CD4-positive, alpha-beta T cell (primary cell): ENCODE data around the gene TMEM179. TPM values are rescaled to one million over a fixed set of nuclear protein-coding genes. Genes with fewer than 3 reads are reported as not detected.

ENCODE experiments used
- ATAC-seq: fragments of 200-7000 bp; cut with Tn5 transposase; one replicate; pipeline ENCODE4 v1.10.0; 2022; ENCODE audit warnings: mild to moderate bottlenecking; ENCODE audit not compliant: poor library complexity
- CTCF ChIA-PET: fragments of 350-600 bp; sonication (Branson Sonifier 250); formaldehyde crosslinking; loops from one replicate; lab custom pipeline; 2021; ENCODE audit warnings: antibody characterized with exemption, inconsistent platforms; lab: Charles Lee
- POLR2A ChIA-PET: fragments of 350-600 bp; sonication (Branson Sonifier 250); formaldehyde crosslinking; loops from one replicate; lab custom pipeline; 2021; ENCODE audit warnings: antibody characterized with exemption, inconsistent platforms; lab: Charles Lee
- DNase-seq, 14 experiments: peaks; one replicate each; pipeline ENCODE4 v3.0.0-alpha.2; 2013 to 2020; ENCODE audit warnings: mixed read lengths in 2 of 14
- H3K27ac ChIP-seq, 2 donors: one replicate each; pipeline versions ENCODE4 v1.5.1 to v1.7.0; 2013; ENCODE audit warnings: low read length in 2 of 2, low read depth in 1 of 2, mild to moderate bottlenecking in 1 of 2
- H3K27me3 ChIP-seq, 2 experiments: 1 replicate in 1 of 2; 2 replicates in 1 of 2; pipeline versions ENCODE4 v1.6.1 to v1.7.0; 2013; ENCODE audit warnings: low read length in 2 of 2, control low read depth in 1 of 2, mild to moderate bottlenecking in 1 of 2, moderate library complexity in 1 of 2; ENCODE audit not compliant: insufficient read depth in 2 of 2, control insufficient read depth in 1 of 2
- H3K36me3 ChIP-seq: one replicate; pipeline ENCODE4 v1.6.1; 2013; ENCODE audit warnings: low read length, control low read depth; ENCODE audit not compliant: insufficient read depth
- H3K4me1 ChIP-seq: one replicate; pipeline ENCODE4 v1.6.1; 2013; ENCODE audit warnings: low read length, control low read depth; ENCODE audit not compliant: insufficient read depth
- H3K4me3 ChIP-seq: one replicate; pipeline ENCODE4 v1.5.1; 2013; ENCODE audit warnings: mild to moderate bottlenecking, low read length, moderate library complexity
- H3K9me3 ChIP-seq, 2 experiments: 1 replicate in 1 of 2; 2 replicates in 1 of 2; pipeline versions ENCODE4 v1.6.1 to v1.7.0; 2013; ENCODE audit warnings: low read length in 2 of 2, mild to moderate bottlenecking in 2 of 2, control low read depth in 1 of 2, moderate library complexity in 1 of 2; ENCODE audit not compliant: control insufficient read depth in 1 of 2, insufficient read depth in 1 of 2
- H3K27ac Mint-ChIP-seq: one replicate; pipeline ENCODE4 v1.8.0; 2020; ENCODE audit warnings: mixed read lengths
- H3K27me3 Mint-ChIP-seq: one replicate; pipeline ENCODE4 v1.8.0; 2021; ENCODE audit warnings: mixed read lengths
- H3K36me3 Mint-ChIP-seq: one replicate; pipeline ENCODE4 v1.8.0; 2021; ENCODE audit warnings: low read depth, mixed read lengths
- H3K4me1 Mint-ChIP-seq: one replicate; pipeline ENCODE4 v1.8.0; 2021; ENCODE audit warnings: low read depth, mixed read lengths
- H3K4me3 Mint-ChIP-seq: one replicate; pipeline ENCODE4 v1.8.0; 2020; ENCODE audit warnings: mild to moderate bottlenecking, mixed read lengths
- H3K9me3 Mint-ChIP-seq: one replicate; pipeline ENCODE4 v1.8.0; 2020; ENCODE audit warnings: mixed read lengths
- CTCF ChIP-seq: fragments of 200-600 bp; IDR thresholded peaks from one replicate; pipeline ENCODE4 v1.8.0; 2022; ENCODE audit warnings: antibody characterized with exemption, mild to moderate bottlenecking
- intact Hi-C, 2 experiments: fragments of 100-400 bp; cut with DNase I in 1 of 2; cut with micrococcal nuclease in 1 of 2; formaldehyde crosslinking; loops; one replicate each; pipeline versions ENCODE4 v1.15.1 to v1.9.0; 2023 to 2025; cut with DNase I, micrococcal nuclease
- total RNA-seq, 174 experiments: library from RNA in 2 of 174; stranded (reverse) in 2 of 174; gene quantifications; one replicate each; pipeline ENCODE4 v1.2.3 and lab custom pipeline; 2021 to 2026

Gene TMEM179
- total RNA-seq, 2 experiments from 2014 or later: not detected

GRCh38 chr14:104596927-104597351 is 7.6 kb downstream of the TMEM179 start:
- H3K4me3 Mint-ChIP-seq: no peak overlapping the region
- H3K9me3 ChIP-seq: peaks cover 0 to 8% of the 10 kb centered on the region in 2 experiments
- H3K27ac Mint-ChIP-seq: no peak overlapping the region
- no peaks in the 10 kb centered on the region for H3K4me1 Mint-ChIP-seq
- H3K36me3 ChIP-seq: no peaks in the 10 kb centered on the region
- ATAC-seq (no peak), DNase-seq (no peak)
- H3K36me3 Mint-ChIP-seq: no peaks in the 10 kb centered on the region
- H3K27me3 ChIP-seq: peaks cover 0 to 6% of the 10 kb centered on the region in 2 experiments
- no peak overlapping the region for H3K4me3 ChIP-seq
- intact Hi-C loops: no loop called here
- no peaks in the 10 kb centered on the region for H3K9me3 Mint-ChIP-seq
- POLR2A ChIA-PET: no interaction called here
- no peak for TF ChIP-seq CTCF
- no peak overlapping the region for H3K27ac ChIP-seq
- peaks cover 30% of the 10 kb centered on the region for H3K27me3 Mint-ChIP-seq
- H3K4me1 ChIP-seq: no peaks in the 10 kb centered on the region
- CTCF ChIA-PET: no interaction called here

GRCh38 chr14:104596451-104596918 is 8.1 kb downstream of the TMEM179 start:
- H3K27ac Mint-ChIP-seq: no peak overlapping the region
- no peaks in the 10 kb centered on the region for H3K4me1 Mint-ChIP-seq
- TF ChIP-seq CTCF: no peak
- peaks cover 28% of the 10 kb centered on the region for H3K27me3 Mint-ChIP-seq
- Histone ChIP-seq H3K4me3 (no peak overlapping the region), H3K9me3 (peaks cover 0 to 13% of the 10 kb centered on the region in 2 experiments), H3K27me3 (peaks cover 0 to 4% of the 10 kb centered on the region in 2 experiments), H3K4me1 (no peaks in the 10 kb centered on the region), H3K36me3 (no peaks in the 10 kb centered on the region), H3K27ac (no peak overlapping the region)
- DNase-seq (no peak), ATAC-seq (no peak)
- H3K36me3 Mint-ChIP-seq: no peaks in the 10 kb centered on the region
- H3K4me3 Mint-ChIP-seq: no peak overlapping the region
- intact Hi-C loops: no loop called here
- ChIA-PET POLR2A (no interaction called here), CTCF (no interaction called here)
- H3K9me3 Mint-ChIP-seq: no peaks in the 10 kb centered on the region

GRCh38 chr14:104595911-104596450 is 8.6 kb downstream of the TMEM179 start:
- H3K36me3 ChIP-seq: no peaks in the 10 kb centered on the region
- ChIA-PET POLR2A (no interaction called here), CTCF (no interaction called here)
- DNase-seq (no peak), ATAC-seq (no peak)
- H3K27me3 Mint-ChIP-seq: peaks cover 23% of the 10 kb centered on the region
- H3K4me3 ChIP-seq: no peak overlapping the region
- H3K4me3 Mint-ChIP-seq: no peak overlapping the region
- peaks cover 0 to 12% of the 10 kb centered on the region in 2 experiments for H3K9me3 ChIP-seq
- no peaks in the 10 kb centered on the region for H3K36me3 Mint-ChIP-seq
- H3K27me3 ChIP-seq: no peaks in the 10 kb centered on the region
- no peak for TF ChIP-seq CTCF
- H3K27ac Mint-ChIP-seq: no peak overlapping the region
- no peaks in the 10 kb centered on the region for H3K4me1 Mint-ChIP-seq
- H3K9me3 Mint-ChIP-seq: no peaks in the 10 kb centered on the region
- no peak overlapping the region for H3K27ac ChIP-seq
- intact Hi-C loops: no loop called here
- H3K4me1 ChIP-seq: no peaks in the 10 kb centered on the region
